Epidermal melanocyte (primary cell): ENCODE data around the gene OR2A12.
"Not testable (repeated sequence)": the region's sequence is repeated elsewhere in the genome, so short reads cannot be mapped to it uniquely, and the experiment has no call there.

ENCODE experiments used
- DNase-seq: peaks from one replicate; pipeline ENCODE4 v3.0.0; 2011; ENCODE audit warnings: low spot score; ENCODE audit not compliant: insufficient read length

The OR2A12 gene

DNA sequence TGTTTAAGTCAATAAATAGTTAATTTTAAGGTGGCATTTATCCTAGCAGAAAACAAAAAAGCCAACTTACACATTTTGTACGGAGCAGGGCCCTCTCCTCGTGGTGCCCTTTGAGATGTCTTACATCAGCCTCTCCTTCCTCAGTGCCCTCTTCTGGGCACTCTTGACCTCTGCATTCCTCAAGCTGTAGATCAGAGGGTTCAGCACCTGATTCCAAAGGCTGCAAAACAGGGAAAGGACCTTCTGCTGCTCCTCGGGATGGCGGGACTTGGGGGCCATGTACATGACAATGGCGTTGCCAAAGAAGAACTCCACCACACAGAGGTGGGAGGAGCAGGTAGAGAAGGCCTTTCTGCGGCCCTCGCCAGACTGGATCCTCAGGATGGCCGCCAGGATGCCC is 32.3 kb downstream of the OR2A12 start:
- DNase-seq = no peak

DNA sequence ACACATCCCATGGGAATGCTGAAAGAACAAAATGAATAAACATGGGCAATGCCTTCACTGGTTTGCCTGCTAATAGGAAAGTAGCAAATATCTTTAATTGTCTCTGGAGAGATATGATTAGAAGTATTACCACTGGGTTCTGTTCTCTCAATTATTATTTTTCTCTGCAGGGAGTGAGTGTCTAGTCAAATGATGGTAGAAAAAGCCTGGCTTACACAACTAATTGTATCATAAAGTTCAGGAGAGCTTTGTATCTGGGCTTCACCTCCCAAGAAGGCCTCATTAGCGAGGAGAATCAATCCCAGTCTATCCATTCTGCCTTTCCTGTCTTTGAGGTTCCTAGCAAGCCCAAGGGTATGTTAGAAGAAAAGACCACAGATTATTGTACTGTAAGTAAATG is 36.8 kb downstream of the OR2A12 start, which contains the start of gene OR2A14:
Gene OR2A14, plus strand, starts transcription at position 301 of the 400 bp plus-strand sequence. CDS start 5,937 bp downstream, outside the sequence.
- no peak for DNase-seq

DNA sequence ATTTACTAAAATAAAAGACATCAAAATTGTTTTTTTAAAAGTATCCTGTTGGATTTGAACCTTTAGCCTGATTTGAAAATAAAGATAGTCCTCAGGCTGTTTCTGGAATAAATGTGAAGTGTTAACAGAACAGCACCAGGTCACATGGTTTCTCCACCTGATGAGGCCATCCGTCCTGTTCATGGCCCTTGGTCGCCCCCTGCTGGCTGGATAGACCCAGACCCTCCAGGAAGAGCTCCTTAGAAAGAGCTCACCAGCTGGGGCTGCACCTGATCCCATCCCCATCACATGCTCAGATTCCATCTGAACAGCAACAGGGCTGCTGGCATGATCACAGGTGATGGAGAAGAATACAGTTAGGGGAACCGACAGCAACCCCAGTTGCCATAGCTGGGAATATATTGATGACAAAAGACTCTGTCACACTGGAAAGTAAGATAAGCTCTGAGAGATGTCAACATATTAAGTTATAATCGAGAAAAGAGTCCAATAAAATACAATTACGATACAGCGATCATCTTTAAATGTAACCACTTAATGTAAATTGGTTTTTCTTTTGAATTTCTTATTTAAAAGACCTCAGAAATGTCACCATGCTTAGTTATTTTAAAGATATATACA is 41.7 kb downstream of the OR2A12 start:
- peak; percentile 32 for DNase-seq

DNA sequence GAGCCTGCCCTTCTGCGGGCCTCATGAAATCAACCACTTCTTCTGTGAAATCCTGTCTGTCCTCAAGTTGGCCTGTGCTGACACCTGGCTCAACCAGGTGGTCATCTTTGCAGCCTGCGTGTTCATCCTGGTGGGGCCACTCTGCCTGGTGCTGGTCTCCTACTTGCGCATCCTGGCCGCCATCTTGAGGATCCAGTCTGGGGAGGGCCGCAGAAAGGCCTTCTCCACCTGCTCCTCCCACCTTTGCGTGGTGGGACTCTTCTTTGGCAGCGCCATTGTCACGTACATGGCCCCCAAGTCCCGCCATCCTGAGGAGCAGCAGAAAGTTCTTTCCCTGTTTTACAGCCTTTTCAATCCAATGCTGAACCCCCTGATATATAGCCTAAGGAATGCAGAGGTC is 43.5 kb downstream of the OR2A12 start:
- not testable (repeated sequence) for DNase-seq

DNA sequence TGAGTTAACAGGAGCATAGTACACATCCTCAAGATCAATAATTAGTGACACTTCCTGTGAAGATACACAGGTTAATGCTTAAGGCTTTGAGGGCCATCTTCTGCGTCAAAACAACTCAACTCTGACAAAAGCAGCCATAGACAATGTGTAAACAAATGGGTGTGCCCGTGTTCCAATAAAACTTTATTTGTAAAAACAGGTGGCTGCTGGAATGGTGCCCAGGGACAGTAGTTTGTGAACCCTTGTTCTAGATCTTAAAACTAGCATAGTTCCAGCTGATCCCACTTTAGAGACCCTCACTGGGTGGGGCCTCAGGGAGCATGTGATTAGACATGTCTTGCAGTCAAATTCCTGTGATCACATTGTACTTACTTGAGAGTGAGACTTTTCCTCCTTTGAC is 44.7 kb downstream of the OR2A12 start:
- no peak for DNase-seq

DNA sequence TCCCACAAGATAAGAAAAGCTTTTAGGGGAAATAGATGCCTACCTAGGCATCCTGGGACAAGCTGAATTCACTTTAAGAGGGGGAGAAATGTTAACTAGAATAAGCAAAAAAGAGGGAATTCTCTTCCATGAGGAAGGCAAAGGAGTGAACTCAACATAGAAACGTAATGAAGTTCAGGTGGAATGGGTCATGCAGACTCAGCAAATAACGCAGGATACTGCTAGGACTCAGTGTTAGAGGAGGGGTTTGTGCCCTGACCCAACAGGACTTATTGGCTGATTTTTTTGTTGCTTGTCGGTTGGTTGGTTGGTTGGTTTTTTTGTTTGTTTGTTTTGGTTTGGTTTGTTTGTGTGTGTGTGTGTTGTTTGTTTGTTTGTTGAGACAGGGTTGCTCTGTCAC is 46.2 kb downstream of the OR2A12 start:
- no peak for DNase-seq

DNA sequence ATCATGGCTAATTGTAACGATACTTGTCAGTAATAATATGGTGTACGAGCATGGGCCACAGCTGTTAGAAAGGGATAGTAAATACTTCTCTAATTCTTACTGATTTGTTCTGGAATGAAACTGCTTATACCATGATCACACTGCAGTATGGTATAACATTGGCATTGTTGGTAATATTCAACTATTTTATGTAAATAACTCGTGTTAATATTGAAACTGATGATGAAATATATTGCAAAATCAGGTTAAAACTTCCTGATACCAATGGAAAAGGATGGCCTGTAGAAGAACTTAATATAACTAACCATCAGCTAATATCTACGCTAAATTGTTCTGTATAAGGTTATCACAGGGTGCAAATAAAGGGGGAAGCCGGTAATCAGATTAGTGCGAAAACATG is 47.2 kb downstream of the OR2A12 start:
- no peak for DNase-seq

DNA sequence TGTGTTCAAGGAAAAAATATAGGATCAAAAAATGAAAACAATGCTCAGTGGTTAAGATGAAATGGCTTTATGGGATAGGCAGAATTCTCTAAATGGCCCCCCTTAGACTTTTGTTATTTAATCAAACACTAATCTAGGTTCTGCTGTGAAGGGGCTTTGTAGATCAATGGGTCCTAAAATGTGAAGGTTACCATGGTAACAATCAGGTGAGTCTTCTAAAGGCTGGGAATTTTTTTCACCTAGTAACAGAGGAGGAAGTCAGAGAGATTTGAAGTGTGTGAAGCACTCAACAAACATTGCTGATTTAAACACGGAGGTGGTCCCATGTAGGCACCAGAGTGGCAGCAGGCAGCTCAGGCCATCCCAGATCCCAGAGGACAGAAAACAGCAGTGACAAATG is 48.0 kb downstream of the OR2A12 start:
- no peak for DNase-seq

DNA sequence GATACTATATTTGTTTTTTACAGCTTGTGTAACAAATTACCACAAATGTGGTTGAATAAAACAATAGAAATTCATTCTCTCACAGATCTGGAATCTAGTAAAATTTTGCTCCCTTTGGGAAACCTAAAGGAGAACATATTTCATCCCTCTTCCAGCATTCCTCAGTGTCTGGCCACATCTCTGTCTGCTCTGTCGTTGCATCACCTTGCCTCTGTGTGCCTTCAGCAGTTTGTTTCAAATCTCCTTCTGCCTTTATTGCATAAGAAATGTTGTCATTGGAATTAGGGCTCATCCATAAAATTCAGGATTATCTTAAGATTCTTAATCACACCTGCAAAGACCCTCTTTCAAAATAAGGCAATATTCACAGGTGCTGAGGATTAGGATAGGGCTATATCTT is 51.4 kb downstream of the OR2A12 start:
- DNase-seq = no peak

DNA sequence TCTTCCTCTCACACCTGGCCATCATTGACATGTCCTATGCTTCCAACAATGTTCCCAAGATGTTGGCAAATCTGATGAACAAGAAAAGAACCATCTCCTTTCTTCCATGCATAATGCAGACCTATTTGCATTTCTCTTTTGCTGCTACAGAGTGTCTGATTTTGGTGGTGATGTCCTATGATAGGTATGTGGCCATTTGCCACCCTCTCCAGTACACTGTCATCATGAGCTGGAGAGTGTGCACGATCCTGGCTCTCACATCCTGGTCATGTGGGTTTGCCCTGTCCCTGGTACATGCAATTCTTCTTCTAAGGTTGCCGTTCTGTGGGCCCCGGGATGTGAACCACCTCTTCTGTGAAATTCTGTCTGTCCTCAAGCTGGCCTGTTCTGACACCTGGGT is 56.1 kb downstream of the OR2A12 start:
- no peak for DNase-seq

DNA sequence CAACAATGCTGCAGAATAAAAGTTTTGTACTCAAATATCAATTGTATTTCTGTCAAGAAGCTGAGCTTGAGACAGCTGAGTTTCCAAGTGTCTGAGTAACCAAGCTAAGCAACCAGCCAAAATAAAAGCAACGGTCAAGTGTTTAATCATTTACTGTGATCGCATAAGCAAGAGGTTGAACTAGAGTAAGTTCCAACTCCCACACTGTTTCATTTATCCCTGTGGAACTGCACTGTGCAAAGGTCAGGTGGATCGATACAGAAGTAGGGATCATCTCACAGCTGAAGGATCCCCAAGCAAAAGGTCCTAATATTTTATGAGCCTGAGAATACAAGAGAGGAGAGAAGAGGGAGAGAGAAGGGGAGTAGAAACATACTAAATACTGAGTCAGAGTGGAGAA is 58.3 kb downstream of the OR2A12 start:
- DNase-seq = no peak

DNA sequence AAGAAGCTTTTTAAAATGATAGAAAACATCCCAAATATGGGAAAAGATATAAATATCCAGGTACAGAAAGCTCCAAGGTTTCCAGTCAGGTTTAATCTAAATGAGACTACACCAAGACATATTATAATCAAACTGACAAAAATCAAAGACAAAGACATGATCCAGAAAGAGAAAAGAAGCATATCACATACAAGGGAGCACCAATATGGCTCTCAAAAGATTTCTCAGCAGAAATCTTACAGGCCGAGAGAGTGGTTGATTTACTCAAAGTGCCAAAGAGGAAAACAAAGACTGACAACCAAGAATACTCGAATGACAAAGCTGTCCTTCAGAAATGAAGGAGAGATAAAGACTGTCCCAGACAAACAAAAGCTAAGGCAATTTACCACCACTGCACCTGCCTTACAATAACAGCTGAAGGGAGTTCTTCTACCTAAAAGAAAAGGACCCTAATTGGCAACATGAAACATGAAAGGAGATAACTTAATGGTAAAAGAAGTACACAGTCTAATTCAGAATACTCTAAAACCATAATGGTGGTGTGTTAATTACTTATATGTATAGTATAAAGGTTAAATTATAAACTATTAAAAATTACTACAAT is 62.2 kb downstream of the OR2A12 start:
- no peak for DNase-seq
